ENCODE results near the gene CSF3.
"Not testable (repeated sequence)": the region's sequence is repeated elsewhere in the genome, so short reads cannot be mapped to it uniquely, and the experiment has no call there.

The CSF3 gene

GRCh38 chr17:39999067-39999466 is 16.2 kb upstream of the CSF3 start:
- no peak for DNase-seq

DNA sequence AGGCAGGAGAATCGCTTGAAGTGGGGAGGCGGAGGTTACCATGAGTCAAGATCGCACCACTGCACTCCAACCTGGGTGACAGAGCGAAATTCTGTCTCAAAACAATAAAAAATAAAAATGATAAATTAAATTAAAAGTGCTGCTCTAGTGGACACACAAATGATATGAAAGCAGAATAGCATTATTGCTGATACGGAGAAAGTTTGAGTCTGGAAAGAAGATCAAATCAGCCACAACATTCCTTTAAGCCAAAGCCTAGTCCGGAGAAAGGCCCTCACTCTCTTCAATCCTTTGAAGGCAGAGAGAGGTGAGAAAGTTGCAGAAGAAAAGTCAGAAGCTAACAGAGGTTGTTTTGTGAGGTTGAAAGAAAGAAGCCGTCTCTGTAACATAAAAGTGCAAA is 15.1 kb upstream of the CSF3 start:
- DNase-seq = no peak

DNA sequence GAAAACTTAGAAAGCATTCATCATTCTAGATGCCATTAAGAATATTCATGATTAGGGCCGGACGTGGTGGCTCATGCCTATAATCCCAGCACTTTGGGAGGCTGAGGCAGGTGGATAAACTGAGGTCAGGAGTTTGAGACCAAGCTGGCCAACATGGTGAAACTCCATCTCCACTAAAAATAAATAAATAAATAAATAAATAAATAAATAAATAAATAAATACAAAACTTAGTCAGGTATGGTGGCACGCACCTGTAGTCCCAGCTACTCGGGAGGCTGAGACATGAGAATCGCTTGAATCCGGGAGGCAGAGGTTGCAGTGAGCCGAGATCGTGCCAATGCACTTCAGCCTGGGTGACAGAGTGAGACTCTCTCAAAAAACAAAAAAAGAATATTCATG is 13.9 kb upstream of the CSF3 start:
- not testable (repeated sequence) for DNase-seq

DNA sequence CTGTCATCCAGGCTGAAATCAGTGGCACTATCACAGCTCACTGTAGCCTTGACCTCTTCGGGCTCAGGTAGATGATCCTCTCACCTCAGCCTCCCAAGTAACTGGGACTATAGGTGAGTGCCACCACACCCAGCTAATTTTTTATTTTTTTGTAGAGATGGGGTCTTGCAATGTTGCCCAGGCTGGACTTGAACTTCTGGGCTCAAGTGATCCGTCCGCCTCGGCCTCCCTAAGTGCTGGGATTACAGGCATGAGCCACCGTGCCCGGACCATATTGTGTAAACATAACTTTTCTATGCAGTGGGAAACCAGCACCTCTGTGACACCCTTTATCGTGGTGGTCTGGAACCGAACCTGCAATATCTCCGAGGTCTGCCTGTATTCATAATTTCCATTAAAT is 11.2 kb upstream of the CSF3 start:
- DNase-seq = no peak

DNA sequence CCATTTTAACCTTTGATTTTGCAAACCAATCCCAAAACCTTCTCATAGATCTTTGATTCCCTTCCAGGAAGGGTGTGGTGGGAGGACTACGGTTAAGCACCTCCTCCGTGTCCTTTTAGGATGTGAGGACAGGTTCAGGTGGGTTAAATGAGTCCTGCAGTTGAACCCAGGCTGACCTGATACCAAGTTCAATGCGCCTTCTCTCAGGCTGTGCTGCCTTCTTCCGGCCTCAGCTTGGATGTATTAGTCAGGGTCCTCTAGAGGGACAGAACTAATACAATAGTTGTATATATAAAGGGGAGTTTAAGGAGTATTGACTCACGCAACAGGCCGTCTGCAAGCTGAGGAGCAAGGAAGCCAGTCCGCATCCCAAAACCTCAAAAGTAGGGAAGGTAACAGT is 10.5 kb upstream of the CSF3 start:
- DNase-seq = no peak

DNA sequence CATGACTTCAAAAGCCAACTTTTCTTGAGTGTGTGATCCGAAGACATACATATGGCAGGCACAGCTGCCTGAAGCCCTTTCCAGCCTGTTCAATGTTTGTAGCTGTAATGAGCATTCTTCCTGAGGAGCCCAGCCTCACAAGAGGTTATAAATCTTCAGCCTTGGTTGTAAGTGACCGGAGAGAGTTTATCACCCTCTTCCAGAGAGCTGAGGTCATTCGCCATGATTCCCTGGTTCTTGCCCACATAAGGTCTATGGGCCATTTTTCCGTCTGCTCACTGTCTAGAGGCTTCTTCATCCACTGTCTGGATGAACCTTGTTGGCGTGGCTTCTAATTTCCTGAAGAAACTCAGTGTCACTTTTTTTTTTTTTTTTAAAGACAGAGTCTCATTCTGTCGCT is 9.7 kb upstream of the CSF3 start:
- DNase-seq = no peak

GRCh38 chr17:40010946-40011500 is 4.2 kb upstream of the CSF3 start:
- DNase-seq = not testable (repeated sequence)

GRCh38 chr17:40012017-40012647 is 3.1 kb upstream of the CSF3 start:
- not testable (repeated sequence) for DNase-seq

GRCh38 chr17:40014375-40014980 is 762 bp upstream of the CSF3 start:
- no peak for DNase-seq

DNA sequence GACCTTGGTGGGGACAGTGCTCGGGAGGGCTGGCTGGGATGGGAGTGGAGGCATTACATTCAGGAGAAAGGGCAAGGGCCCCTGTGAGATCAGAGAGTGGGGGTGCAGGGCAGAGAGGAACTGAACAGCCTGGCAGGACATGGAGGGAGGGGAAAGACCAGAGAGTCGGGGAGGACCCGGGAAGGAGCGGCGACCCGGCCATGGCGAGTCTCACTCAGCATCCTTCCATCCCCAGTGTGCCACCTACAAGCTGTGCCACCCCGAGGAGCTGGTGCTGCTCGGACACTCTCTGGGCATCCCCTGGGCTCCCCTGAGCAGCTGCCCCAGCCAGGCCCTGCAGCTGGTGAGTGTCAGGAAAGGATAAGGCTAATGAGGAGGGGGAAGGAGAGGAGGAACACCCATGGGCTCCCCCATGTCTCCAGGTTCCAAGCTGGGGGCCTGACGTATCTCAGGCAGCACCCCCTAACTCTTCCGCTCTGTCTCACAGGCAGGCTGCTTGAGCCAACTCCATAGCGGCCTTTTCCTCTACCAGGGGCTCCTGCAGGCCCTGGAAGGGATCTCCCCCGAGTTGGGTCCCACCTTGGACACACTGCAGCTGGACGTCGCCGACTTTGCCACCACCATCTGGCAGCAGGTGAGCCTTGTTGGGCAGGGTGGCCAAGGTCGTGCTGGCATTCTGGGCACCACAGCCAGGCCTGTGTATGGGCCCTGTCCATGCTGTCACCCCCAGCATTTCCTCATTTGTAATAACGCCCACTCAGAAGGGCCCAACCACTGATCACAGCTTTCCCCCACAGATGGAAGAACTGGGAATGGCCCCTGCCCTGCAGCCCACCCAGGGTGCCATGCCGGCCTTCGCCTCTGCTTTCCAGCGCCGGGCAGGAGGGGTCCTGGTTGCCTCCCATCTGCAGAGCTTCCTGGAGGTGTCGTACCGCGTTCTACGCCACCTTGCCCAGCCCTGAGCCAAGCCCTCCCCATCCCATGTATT is 1.1 kb downstream of the CSF3 start:
- no peak for DNase-seq

DNA sequence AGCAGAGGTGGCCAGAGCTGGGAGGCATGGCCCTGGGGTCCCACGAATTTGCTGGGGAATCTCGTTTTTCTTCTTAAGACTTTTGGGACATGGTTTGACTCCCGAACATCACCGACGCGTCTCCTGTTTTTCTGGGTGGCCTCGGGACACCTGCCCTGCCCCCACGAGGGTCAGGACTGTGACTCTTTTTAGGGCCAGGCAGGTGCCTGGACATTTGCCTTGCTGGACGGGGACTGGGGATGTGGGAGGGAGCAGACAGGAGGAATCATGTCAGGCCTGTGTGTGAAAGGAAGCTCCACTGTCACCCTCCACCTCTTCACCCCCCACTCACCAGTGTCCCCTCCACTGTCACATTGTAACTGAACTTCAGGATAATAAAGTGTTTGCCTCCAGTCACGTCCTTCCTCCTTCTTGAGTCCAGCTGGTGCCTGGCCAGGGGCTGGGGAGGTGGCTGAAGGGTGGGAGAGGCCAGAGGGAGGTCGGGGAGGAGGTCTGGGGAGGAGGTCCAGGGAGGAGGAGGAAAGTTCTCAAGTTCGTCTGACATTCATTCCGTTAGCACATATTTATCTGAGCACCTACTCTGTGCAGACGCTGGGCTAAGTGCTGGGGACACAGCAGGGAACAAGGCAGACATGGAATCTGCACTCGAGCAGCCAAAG is 2.3 kb downstream of the CSF3 start:
- no peak for DNase-seq

DNA sequence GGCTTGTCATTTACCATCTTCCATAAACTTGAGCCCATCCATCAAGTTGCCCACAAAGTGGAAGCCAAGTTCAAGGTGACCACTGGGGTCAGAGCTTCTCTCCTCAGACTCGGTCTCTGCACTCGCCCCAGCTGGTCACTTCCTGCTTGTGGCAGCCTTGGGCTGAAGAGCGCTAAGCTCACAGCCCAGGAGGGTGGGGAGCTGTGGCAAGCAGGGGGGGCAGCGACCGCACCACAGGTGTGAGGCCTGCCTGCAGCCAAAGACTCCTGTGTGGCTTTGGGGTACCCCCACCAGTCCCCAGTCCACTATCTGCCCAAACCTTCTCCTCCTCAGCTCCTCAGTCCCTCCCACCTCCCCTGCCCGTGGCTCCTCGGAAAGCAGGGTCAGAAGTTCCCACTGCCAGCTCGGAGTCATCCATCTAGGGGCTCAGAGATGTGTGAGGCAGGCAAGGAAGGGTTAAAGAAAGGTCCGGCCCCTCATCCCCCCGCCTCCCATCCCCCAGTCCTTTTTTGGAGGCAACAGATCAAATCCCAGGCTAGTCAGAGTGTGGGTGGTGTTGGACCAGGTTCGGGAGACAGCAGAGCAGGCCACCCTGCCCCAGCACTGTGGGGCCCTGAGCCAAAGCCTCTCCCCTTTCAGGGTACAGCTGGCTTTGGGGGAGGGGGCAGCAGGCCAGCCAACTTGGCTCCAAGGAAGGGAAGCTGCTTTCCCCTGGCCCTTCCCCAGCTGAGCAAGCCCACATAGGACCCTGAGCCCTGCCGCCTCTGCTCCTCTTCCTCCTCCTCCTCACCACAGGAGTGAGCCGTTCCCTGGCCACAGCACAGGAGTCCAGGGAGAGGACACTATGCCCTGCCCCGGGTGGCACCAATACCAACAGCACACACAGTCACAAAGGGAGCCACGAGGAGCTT is 3.2 kb downstream of the CSF3 start:
- DNase-seq = no peak

DNA sequence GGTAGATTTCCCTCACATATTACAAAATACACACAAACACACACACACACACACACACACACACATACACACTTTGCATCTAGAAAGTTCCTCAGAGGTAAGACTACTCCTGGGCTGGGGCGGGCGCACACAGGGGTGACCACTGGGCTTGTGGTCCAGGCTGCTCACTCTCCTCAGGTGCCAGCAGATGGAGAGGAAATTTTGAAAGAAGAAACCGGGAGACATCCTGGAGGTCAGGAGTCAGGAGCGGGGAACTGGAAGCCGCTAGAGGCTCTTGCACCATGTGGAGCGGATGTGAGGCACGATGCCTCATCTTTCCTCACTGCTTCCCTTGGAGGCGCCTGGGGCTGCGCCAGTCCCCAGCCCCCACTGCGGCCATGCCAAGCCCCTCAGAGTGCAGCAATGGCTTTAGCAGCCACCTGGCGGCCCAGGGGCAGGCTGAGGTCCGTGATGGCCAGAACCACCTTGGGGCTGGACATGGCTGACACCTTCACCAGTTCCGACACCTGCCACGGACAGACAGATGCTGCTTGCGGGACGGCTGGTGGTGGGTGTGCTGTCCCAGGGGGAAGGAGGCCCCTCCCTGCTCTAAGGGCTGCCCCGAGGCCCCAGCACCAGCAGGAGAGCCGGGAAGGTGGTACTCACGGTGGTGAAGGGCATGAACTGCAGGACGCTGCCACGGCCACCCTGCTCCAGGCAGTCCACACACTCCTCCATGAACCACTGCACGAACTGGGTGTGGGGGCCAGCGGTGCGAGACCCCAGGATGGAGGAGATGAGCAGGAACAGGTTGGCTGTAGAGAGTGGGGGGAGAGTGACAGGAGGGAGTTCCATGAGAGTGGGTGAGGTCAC is 4.1 kb downstream of the CSF3 start:
- DNase-seq = no peak

- DNase-seq = no peak
Observed at GRCh38 chr17:40020146-40020545, 4.9 kb downstream of the CSF3 start.

GRCh38 chr17:40021451-40021971 is 6.3 kb downstream of the CSF3 start:
- DNase-seq = peak in 1 of 2 donors; percentile 43

DNA sequence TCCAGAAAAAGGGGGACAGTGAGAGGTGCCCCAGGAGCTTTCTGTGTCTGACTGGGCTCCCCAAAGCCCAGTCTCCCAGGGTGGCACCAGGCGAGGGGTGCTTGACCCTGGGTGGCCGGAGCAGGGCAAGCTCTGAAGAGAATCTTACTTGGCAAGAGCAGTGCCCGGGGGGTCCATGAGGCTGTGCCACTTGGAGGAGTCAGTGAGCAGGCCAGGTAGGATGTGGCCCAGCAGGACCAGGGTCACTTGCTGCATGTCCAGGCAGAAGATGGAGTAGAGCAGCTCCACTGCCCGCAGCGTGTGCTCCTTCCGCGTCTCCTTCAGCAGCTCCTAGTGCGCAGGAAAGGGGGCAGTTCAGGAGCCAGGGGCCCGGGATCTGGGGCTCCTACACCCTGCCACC is 7.3 kb downstream of the CSF3 start:
- DNase-seq = no peak

DNA sequence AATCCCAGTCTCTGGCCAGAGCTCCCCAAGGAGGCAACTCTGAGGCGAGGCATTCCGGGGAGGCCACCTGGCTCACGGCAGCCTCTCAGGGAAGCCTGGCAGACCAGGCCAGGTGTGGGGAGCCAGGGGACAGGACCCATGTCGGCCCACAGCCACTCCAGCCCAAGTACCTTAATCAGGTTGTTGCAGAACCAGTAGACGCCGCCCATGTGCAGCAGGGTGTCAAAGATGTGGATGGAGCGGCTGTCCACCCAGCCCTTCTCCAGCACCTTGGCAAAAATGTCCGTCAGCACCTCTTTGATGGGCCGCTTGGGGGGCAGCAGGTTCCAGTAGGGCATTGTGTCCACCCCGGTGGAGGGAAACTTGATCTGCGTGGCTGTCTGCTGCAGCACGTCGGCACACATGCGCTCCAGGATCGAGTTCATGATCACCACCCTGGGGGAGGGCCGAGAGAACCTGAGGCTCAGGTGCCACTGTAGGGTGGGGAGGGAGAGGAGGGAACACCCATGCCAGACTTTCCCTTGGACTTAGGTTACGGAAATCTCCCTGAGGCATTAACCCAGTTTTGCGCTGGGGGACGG is 7.8 kb downstream of the CSF3 start:
- no peak for DNase-seq

DNA sequence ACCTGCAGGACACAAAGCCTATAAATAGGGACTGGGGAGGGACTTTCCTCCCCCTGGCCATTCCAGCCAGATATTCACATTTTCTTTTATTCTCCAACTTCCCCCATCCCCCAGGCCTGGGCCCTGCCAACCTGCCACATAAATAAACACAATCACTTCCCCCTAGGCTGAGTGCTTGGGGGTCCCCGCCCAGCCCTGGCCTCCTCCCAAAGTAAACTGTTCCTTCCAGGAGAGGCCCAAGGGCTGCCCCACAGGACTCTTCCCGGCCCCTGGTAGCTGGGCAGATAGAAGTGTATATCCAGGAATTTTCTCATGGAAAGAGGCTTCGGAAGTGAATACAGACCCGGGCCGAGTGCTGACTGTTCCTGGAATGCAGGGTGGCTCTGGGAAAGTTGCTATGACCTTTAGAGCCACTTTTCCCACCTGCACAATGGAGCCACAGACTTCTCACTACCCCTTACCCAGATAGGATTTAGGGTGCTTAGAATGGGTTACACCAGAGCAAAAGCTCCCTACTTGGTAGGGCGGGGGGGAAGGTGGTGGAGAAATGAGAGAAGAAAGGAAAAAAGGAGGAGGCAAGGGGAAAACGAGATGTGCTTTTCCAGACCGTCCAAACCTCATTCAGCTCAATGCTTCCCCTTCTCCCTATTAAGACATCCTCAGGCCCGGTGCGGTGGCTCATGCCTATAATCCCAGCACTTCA is 8.5 kb downstream of the CSF3 start:
- DNase-seq = no peak

- no peak for DNase-seq
Observed at GRCh38 chr17:40024901-40025300, 9.7 kb downstream of the CSF3 start.

GRCh38 chr17:40025559-40025958 is 10.3 kb downstream of the CSF3 start:
- DNase-seq = no peak

Measured in bone marrow (tissue), 2 donors.